HG02970 (cell line): ENCODE data around the gene CDC42BPA.

Experiments used
- ATAC-seq: cut with Tn5 transposase; IDR thresholded peaks from one replicate; pipeline ENCODE4 v1.9.1; 2021; ENCODE audit warnings: mild to moderate bottlenecking, moderate library complexity, moderate number of reproducible peaks; ENCODE audit not compliant: unreplicated experiment, low FRiP score

Gene CDC42BPA

GRCh38 chr1:226952118-226952441 is 366.2 kb downstream of the CDC42BPA start:
- no peak for ATAC-seq

- no peak for ATAC-seq
Observed at GRCh38 chr1:226951286-226952117, 366.8 kb downstream of the CDC42BPA start.

- ATAC-seq = no peak
Observed at GRCh38 chr1:226950871-226951270, 367.4 kb downstream of the CDC42BPA start.

GRCh38 chr1:226950316-226950715 is 368.0 kb downstream of the CDC42BPA start:
- ATAC-seq = no peak

GRCh38 chr1:226949401-226949800 is 368.9 kb downstream of the CDC42BPA start:
- ATAC-seq = no peak

- no peak for ATAC-seq
Observed at GRCh38 chr1:226948996-226949395, 369.3 kb downstream of the CDC42BPA start.

- no peak for ATAC-seq
Observed at GRCh38 chr1:226948480-226948879, 369.8 kb downstream of the CDC42BPA start.

GRCh38 chr1:226948051-226948450 is 370.2 kb downstream of the CDC42BPA start:
- no peak for ATAC-seq

- ATAC-seq = no peak
Observed at GRCh38 chr1:226946841-226947240, 371.5 kb downstream of the CDC42BPA start.

GRCh38 chr1:226946285-226946684 is 372.0 kb downstream of the CDC42BPA start:
- no peak for ATAC-seq

GRCh38 chr1:226945858-226946245 is 372.4 kb downstream of the CDC42BPA start:
- no peak for ATAC-seq

- ATAC-seq = no peak
Observed at GRCh38 chr1:226945106-226945857, 373.0 kb downstream of the CDC42BPA start.

- ATAC-seq = no peak
Observed at GRCh38 chr1:226943927-226944326, 374.4 kb downstream of the CDC42BPA start.

- no peak for ATAC-seq
Observed at GRCh38 chr1:226943156-226943555, 375.1 kb downstream of the CDC42BPA start.

- ATAC-seq = no peak
Observed at GRCh38 chr1:226942392-226942791, 375.9 kb downstream of the CDC42BPA start.

- no peak for ATAC-seq
Observed at GRCh38 chr1:226940806-226941067, 377.6 kb downstream of the CDC42BPA start.

- ATAC-seq = peak; percentile 98
Observed at GRCh38 chr1:226940029-226940805, 378.1 kb downstream of the CDC42BPA start, which contains the start of gene COQ8A. TSS of gene COQ8A (plus strand) at chr1:226940294. CDS start at chr1:226961386, 21,092 bp downstream.
